Activated CD4-positive, alpha-beta T cell treated with anti-CD3 and anti-CD28 coated beads, Interleukin-2, amount 10 ng/mL, durations not matched to agents 24 days and 14 days (primary cell): ENCODE measurements around the gene LLGL1. TPM values are rescaled to one million over a fixed set of nuclear protein-coding genes. Genes with fewer than 3 reads are reported as not detected.

Source experiments
- total RNA-seq: library from RNA; stranded (reverse); gene quantifications from 2 replicates; pipeline ENCODE4 v1.2.3, GENCODE V29; 2022

LLGL1 gene
- total RNA-seq, 1 donor from 2014 or later = 23.1 TPM

Other genes with a start within 250 kb of the LLGL1 start
- 31.9 and 33.1 TPM in 2 replicates for gene ATPAF2, start 186.5 kb upstream of the LLGL1 start, total RNA-seq
- 9.6 and 11.3 TPM in 2 replicates for gene GID4, start 186.2 kb upstream of the LLGL1 start, total RNA-seq
- 60.8 and 64.3 TPM in 2 replicates for gene DRG2, start 137.7 kb upstream of the LLGL1 start, total RNA-seq
- gene MYO15A, start 116.9 kb upstream of the LLGL1 start, total RNA-seq = 0.38 and 0.70 TPM in 2 replicates
- 158 and 162 TPM in 2 replicates for gene ALKBH5, start 41.8 kb upstream of the LLGL1 start, total RNA-seq
- 266 and 275 TPM in 2 replicates for gene FLII, start 33.1 kb downstream of the LLGL1 start, total RNA-seq
- gene MIEF2, start 35.0 kb downstream of the LLGL1 start, total RNA-seq = 4.3 and 6.0 TPM in 2 replicates
- 75.4 and 88.2 TPM in 2 replicates for gene TOP3A, start 89.4 kb downstream of the LLGL1 start, total RNA-seq
- 17.3 and 17.7 TPM in 2 replicates for gene SMCR8, start 89.7 kb downstream of the LLGL1 start, total RNA-seq
- gene SHMT1, start 137.9 kb downstream of the LLGL1 start, total RNA-seq = 58.3 and 62.1 TPM in 2 replicates
- gene EVPLL, start 152.1 kb downstream of the LLGL1 start, total RNA-seq = not detected in 2 replicates